ENCODE data around the gene MINDY2.

DNA sequence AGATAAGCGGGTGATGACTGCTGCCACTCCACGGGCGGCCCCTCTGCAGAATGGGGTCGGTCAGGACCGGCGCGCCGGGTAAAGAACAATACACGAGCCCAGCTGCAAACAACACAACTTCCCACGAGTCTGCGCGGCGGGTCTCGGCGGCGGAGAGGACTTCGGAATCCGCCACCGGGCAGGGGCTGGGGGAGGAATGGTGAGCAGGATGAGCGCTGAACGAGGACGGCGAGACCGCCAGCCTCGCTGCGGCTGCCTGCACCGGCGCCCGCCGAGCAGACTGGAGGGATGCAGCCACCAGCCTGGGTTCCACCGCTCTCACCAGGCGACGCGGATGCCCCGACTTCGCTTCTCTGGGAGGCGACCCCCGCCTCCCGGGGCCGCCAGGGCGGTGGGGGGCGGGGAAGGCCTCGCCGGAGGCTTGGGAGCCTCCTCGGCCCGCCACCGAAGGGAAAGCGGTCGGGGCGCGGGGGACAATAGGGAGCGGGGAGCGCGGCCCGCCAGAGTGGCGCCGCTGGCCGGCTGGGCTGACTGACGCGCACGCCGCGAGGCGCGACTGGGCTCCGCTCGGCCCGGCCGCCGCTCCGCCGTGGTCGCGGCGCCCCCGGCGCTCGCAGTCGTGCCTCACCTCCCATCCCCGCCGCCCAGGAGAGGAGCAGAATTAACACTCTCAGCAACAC, 22.1 kb upstream of the MINDY2 start:
- TF ChIP-seq, protein P1, sequence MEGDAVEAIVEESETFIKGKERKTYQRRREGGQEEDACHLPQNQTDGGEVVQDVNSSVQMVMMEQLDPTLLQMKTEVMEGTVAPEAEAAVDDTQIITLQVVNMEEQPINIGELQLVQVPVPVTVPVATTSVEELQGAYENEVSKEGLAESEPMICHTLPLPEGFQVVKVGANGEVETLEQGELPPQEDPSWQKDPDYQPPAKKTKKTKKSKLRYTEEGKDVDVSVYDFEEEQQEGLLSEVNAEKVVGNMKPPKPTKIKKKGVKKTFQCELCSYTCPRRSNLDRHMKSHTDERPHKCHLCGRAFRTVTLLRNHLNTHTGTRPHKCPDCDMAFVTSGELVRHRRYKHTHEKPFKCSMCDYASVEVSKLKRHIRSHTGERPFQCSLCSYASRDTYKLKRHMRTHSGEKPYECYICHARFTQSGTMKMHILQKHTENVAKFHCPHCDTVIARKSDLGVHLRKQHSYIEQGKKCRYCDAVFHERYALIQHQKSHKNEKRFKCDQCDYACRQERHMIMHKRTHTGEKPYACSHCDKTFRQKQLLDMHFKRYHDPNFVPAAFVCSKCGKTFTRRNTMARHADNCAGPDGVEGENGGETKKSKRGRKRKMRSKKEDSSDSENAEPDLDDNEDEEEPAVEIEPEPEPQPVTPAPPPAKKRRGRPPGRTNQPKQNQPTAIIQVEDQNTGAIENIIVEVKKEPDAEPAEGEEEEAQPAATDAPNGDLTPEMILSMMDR (conservative IDR thresholded peaks at IDR 0.05 in 1 of 2, IDR thresholded peaks at IDR 0.05 in 1 of 2; ENCODE audit: low read depth in 1 of 2, low read length in 2 of 2) = no peak
- no peak for TF ChIP-seq EZH2 (IDR thresholded peaks at IDR 0.05; ENCODE audit: low read length, missing control alignments)

Data from fibroblast of lung (primary cell).